8988T (cell line): ENCODE data around the gene MST1R.

Experiments
- DNase-seq: peaks from one replicate; pipeline ENCODE4 v3.0.0; 2011

The MST1R gene

GRCh38 chr3:49872801-49873281, 30.8 kb downstream of the MST1R start:
- no peak for DNase-seq

- DNase-seq: no peak
Measured at GRCh38 chr3:49871531-49872153, 32.0 kb downstream of the MST1R start.

DNA sequence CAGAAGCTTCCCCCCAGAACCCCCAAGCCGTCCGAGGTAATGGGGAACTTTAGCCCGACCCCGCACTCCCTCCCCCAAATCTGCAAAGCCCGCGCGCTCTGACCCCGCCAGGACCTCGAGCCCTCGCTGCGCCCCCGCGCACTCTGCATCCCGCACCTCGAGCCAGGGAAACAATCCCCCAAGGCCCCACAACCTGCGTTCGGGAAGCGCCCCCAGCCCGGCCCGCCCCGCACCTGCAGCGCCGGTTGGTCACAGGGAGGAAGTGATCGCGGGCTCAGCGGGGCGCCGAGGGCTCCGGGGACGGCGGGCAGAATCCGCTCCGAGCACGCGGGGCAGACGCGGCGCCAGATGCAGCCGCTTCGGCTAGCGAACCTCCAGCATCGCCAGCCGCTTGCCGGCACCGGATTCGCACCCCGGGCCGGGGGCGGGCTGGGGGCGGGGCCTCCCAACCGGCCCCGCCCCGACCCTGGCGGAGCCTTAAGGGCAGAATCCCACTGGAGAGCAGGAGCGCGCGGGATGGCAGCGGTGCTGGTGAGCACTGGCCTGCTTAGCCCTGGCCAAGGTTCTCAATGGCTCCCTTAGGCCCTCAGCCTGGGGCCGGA, 34.0 kb downstream of the MST1R start, which contains the start of gene CAMKV:
TSS of gene CAMKV (minus strand) at position 382 of the 602 bp plus-strand sequence. CDS start 7,518 bp downstream, outside the sequence.
- no peak for DNase-seq

- DNase-seq: no peak
Measured at GRCh38 chr3:49868862-49869466, 34.7 kb downstream of the MST1R start.

DNA sequence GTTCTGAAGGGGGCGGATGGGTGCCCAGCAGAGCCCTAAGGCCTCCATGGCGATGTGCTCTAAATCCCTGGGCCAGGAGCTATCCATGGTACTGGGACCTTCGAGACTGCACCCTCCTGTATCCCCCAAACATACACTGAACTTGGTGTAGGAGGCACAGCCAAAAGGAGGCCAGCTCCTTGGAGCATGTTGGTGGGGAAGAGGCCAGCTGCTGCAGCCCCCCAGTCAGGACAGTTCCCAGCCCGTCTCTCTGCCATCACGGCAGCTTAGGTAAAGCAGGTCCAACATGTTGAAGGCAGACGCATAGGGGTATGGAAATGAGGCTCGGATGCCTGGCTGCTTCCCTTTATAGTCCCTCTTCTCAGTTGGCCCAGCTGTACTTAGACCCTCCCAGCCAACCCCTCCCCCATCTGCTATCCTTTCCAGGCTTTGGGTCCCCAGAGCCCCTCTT, 35.8 kb downstream of the MST1R start:
- no peak for DNase-seq

DNA sequence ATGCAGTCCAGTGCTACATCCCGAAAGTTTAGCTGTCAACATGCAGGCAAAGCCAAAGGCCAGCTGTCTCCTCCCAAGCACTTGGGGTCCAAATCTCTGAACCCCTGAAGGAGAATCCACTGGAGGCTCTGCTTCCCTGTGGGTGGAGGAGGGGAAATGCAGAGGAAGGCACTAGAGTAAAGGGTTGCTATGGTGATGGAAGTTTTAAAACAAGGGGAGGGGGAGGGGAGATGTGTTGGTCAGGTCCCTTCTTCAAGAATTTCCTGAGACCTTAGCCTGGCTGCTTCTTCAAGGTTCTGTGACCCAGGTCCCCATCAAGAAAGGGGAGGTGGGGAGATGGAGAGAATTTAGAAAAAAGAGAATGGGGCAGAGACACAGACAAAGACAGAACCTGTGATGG, 36.3 kb downstream of the MST1R start:
- no peak for DNase-seq

DNA sequence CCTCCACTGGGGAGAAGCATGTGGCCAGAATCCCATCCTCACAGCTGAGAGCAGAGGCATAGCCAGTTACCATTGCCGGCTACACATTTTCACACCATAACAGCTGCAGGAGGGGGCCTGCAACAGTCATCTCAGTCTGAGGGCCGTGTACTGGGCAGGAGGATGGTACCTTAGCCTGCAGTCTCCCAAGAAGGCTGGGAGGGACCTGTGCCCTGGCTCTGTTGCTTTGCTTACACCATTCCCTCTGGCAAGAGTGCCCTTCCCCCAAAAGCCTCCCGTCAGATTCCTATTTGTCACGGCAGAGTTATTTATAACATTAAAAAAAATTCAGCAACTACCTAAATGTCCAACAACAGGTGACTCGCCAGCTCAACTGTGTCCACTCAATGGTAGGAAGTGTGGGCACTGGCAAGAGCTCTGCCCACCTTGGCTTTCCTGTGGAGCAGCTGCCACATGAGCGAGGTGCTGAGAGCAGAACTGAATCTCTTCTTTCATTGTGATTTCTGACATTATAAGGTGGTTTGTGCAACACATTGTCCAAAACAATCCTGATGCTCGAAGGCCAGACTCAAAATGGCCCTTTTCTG, 38.4 kb downstream of the MST1R start:
- no peak for DNase-seq

- DNase-seq: no peak
Measured at GRCh38 chr3:49864505-49864904, 39.2 kb downstream of the MST1R start.

- DNase-seq: no peak
Measured at GRCh38 chr3:49859576-49860305, 43.9 kb downstream of the MST1R start.

DNA sequence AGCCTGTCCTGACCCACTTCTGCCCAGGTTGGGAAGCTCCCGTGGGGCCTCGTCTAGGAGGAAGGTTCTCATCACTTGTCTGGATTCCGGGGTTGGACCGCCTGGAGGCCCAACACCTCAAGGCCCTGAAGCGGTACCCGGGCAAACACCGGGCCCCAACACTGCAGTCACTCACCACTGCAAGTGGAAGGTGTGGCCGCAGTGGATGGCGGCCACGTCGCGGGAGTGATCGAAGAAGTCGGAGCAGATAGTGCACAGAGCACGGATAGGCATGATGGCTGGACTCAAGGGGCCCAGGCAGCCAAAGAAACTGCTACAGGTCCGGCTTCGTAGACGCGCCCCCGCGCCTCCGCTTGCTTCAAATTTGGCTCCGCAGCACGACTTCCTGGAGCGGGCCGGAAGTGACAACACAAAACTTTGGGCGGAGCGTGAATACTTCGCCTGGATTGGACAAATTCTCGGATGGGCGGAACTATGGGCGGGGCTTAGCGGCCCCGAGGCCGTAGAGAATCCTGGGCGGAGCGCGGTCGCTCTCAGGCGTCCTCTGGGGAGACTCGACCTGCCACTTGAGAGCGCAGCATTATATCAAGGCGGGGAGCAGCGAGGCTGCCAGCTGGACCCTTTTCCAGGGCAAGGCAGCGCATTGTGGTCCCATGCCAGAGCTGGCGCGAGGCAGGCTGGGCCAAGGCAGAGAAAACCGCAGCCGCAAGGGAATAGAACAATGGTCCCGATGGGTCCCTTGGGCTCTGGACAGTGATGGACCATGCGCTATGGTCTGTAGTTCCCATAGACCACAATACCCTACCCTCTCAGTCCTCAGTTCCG, 47.3 kb downstream of the MST1R start, which contains the start of gene TRAIP:
TSS of gene TRAIP (minus strand) at position 384 of the 825 bp plus-strand sequence. CDS start at position 273, 111 bp downstream.
- DNase-seq: peak; percentile 97

GRCh38 chr3:49855662-49856061, 48.0 kb downstream of the MST1R start:
- DNase-seq: no peak

- DNase-seq: no peak
Measured at GRCh38 chr3:49845694-49846093, 58.0 kb downstream of the MST1R start.

GRCh38 chr3:49844464-49845183, 59.0 kb downstream of the MST1R start:
- no peak for DNase-seq

DNA sequence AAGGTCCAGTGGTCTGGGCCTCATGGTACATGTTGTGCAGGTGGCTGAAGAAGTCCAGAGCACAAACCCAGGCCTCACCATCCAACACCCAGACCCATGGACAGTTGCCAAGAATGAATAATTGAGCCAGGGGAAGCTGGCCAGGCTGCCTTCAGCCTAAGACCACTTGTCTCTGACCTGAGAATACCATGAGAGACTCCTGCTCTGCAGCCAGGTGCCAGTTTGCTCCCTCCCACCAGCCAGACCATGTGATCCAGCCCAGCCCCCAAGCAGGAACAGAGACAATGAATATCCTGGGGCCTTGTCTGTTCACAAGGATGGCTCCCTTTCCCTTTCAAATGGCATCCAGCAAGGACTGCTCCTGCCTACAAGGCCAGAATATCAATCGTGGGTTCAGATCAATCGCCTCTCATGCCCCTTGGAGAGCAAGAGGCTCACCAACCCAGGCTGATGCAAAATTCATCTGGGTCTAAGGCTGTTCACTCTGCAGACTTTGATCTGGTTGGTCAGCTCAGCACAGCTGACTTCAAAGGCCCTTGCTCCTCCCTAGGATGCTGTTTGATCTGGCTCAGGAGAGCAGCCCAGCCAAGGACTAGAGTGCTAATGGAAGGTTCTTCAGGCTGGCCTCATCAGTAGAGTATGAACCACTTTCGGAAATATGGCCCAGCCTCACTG, 60.7 kb downstream of the MST1R start:
- DNase-seq: no peak

DNA sequence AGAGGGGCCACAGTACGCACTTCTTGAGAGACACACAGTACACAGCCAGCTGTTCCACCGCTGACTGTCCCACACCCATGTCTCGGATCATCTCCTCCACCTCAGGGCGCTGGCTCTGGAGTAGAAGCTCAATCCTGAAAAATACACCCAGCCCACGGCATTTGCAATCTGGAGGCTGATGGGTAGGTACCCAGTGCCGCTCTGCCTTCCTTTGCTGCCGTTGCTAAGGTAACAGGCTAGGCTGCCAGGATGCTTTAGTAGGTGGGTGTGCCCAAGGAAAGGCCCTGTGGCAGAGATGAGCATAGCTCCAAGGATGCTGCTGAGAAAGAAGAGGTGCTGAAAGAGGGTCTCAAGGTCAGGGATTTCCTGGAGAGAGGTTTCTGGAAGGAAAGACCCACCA, 61.9 kb downstream of the MST1R start:
- no peak for DNase-seq

GRCh38 chr3:49841126-49841696, 62.5 kb downstream of the MST1R start:
- DNase-seq: no peak

DNA sequence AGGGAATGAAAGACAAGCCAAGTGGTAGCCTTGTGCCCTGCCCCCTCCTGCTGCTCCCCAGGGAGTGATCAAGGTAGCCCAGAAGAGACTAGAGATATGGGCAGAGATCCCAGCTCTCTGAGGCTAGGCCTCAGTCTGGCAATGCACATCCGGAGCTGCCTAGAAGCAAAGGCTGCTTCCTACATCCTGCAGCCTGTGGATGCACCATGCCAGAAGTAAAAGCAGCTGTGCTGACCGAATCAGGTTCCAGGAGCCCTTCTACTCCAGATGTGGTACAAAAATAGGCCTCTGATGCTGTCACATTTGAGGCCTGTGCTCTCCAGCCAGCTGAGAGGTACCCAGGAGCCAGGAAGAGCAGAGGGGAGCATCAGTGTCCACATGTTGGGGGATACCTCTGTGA, 63.3 kb downstream of the MST1R start:
- DNase-seq: no peak

GRCh38 chr3:49839193-49839809, 64.4 kb downstream of the MST1R start:
- DNase-seq: no peak
